Measurements from ENCODE around the gene NLRX1. TPM values are rescaled to one million over a fixed set of nuclear protein-coding genes. Genes with fewer than 3 reads are reported as not detected.
A peak's percentile ranks its signal among the peaks of the same experiment; 100 is the strongest.

The NLRX1 gene
- total RNA-seq, 1 donor from 2014 or later, result 1.7 TPM

- H3K27ac Mint-ChIP-seq (ENCODE audit: unreplicated experiment), result no peak overlapping the region
- no peak for DNase-seq
- H3K9me3 Mint-ChIP-seq (ENCODE audit: unreplicated experiment), result peaks cover under 1% of the 10 kb centered on the region
- no peak overlapping the region for H3K4me3 Mint-ChIP-seq (ENCODE audit: unreplicated experiment)
- peaks cover 4% of the 10 kb centered on the region for H3K27me3 Mint-ChIP-seq (ENCODE audit: unreplicated experiment)
- no peaks in the 10 kb centered on the region for H3K36me3 Mint-ChIP-seq (ENCODE audit: unreplicated experiment)
- peaks cover 1% of the 10 kb centered on the region for H3K4me1 Mint-ChIP-seq (ENCODE audit: low read depth, unreplicated experiment)
- TF ChIP-seq, protein P1, sequence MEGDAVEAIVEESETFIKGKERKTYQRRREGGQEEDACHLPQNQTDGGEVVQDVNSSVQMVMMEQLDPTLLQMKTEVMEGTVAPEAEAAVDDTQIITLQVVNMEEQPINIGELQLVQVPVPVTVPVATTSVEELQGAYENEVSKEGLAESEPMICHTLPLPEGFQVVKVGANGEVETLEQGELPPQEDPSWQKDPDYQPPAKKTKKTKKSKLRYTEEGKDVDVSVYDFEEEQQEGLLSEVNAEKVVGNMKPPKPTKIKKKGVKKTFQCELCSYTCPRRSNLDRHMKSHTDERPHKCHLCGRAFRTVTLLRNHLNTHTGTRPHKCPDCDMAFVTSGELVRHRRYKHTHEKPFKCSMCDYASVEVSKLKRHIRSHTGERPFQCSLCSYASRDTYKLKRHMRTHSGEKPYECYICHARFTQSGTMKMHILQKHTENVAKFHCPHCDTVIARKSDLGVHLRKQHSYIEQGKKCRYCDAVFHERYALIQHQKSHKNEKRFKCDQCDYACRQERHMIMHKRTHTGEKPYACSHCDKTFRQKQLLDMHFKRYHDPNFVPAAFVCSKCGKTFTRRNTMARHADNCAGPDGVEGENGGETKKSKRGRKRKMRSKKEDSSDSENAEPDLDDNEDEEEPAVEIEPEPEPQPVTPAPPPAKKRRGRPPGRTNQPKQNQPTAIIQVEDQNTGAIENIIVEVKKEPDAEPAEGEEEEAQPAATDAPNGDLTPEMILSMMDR (IDR thresholded peaks at IDR 0.05; ENCODE audit: partially characterized antibody, unreplicated experiment), result no peak
These were observed 15.3 kb upstream of the NLRX1 start for GRCh38 chr11:119153049-119153818.

DNA sequence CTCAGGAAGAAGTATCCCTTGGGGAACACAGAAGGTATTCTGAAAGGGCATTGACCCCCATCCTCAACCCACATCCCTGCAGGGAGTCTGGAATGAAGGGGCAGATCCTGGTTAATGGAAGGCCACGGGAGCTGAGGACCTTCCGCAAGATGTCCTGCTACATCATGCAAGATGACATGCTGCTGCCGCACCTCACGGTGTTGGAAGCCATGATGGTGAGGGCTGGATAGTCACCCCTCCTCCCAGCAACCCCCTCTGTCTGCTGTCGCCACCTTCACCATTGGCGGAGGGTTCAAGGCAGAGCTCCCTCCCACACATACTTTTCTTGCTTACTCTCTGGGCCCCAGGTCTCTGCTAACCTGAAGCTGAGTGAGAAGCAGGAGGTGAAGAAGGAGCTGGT is 14.3 kb upstream of the NLRX1 start:
- no peak for DNase-seq
- Mint-ChIP-seq H3K36me3 (ENCODE audit: unreplicated experiment) (no peaks in the 10 kb centered on the region), H3K4me1 (ENCODE audit: low read depth, unreplicated experiment) (no peaks in the 10 kb centered on the region), H3K27me3 (ENCODE audit: unreplicated experiment) (no peaks in the 10 kb centered on the region), H3K9me3 (ENCODE audit: unreplicated experiment) (no peaks in the 10 kb centered on the region), H3K4me3 (ENCODE audit: unreplicated experiment) (no peak overlapping the region), H3K27ac (ENCODE audit: unreplicated experiment) (no peak overlapping the region)
- TF ChIP-seq, protein P1 (IDR thresholded peaks at IDR 0.05; ENCODE audit: partially characterized antibody, unreplicated experiment), result no peak

GRCh38 chr11:119155733-119156492 is 12.6 kb upstream of the NLRX1 start:
- Mint-ChIP-seq H3K27me3 (ENCODE audit: unreplicated experiment) (peaks cover 1% of the 10 kb centered on the region), H3K4me1 (ENCODE audit: low read depth, unreplicated experiment) (no peaks in the 10 kb centered on the region), H3K4me3 (ENCODE audit: unreplicated experiment) (no peak overlapping the region), H3K27ac (ENCODE audit: unreplicated experiment) (no peak overlapping the region), H3K9me3 (ENCODE audit: unreplicated experiment) (no peaks in the 10 kb centered on the region), H3K36me3 (ENCODE audit: unreplicated experiment) (no peaks in the 10 kb centered on the region)
- DNase-seq, result peak; percentile 33
- TF ChIP-seq, protein P1 (IDR thresholded peaks at IDR 0.05; ENCODE audit: partially characterized antibody, unreplicated experiment), result peak; percentile 20

- Mint-ChIP-seq H3K4me3 (ENCODE audit: unreplicated experiment) (no peak overlapping the region), H3K4me1 (ENCODE audit: low read depth, unreplicated experiment) (no peaks in the 10 kb centered on the region), H3K36me3 (ENCODE audit: unreplicated experiment) (no peaks in the 10 kb centered on the region), H3K9me3 (ENCODE audit: unreplicated experiment) (no peaks in the 10 kb centered on the region), H3K27ac (ENCODE audit: unreplicated experiment) (no peak overlapping the region), H3K27me3 (ENCODE audit: unreplicated experiment) (peaks cover 1% of the 10 kb centered on the region)
- TF ChIP-seq, protein P1 (IDR thresholded peaks at IDR 0.05; ENCODE audit: partially characterized antibody, unreplicated experiment), result no peak
- no peak for DNase-seq
These were observed 12.0 kb upstream of the NLRX1 start for GRCh38 chr11:119156496-119156895.

GRCh38 chr11:119157063-119157462 is 11.5 kb upstream of the NLRX1 start:
- no peaks in the 10 kb centered on the region for H3K9me3 Mint-ChIP-seq (ENCODE audit: unreplicated experiment)
- no peaks in the 10 kb centered on the region for H3K36me3 Mint-ChIP-seq (ENCODE audit: unreplicated experiment)
- H3K4me1 Mint-ChIP-seq (ENCODE audit: low read depth, unreplicated experiment), result no peaks in the 10 kb centered on the region
- H3K4me3 Mint-ChIP-seq (ENCODE audit: unreplicated experiment), result no peak overlapping the region
- peaks cover 1% of the 10 kb centered on the region for H3K27me3 Mint-ChIP-seq (ENCODE audit: unreplicated experiment)
- TF ChIP-seq, protein P1 (IDR thresholded peaks at IDR 0.05; ENCODE audit: partially characterized antibody, unreplicated experiment), result no peak
- no peak for DNase-seq
- no peak overlapping the region for H3K27ac Mint-ChIP-seq (ENCODE audit: unreplicated experiment)

Measured in glutamatergic neuron (in vitro differentiated cells).